Measurements from ENCODE around the gene CLEC2D. TPM values are rescaled to one million over a fixed set of nuclear protein-coding genes. Genes with fewer than 3 reads are reported as not detected.

CLEC2D gene
- total RNA-seq, 6 donors from 2014 or later: 7.0 to 34.8 (median 12.2) TPM

DNA sequence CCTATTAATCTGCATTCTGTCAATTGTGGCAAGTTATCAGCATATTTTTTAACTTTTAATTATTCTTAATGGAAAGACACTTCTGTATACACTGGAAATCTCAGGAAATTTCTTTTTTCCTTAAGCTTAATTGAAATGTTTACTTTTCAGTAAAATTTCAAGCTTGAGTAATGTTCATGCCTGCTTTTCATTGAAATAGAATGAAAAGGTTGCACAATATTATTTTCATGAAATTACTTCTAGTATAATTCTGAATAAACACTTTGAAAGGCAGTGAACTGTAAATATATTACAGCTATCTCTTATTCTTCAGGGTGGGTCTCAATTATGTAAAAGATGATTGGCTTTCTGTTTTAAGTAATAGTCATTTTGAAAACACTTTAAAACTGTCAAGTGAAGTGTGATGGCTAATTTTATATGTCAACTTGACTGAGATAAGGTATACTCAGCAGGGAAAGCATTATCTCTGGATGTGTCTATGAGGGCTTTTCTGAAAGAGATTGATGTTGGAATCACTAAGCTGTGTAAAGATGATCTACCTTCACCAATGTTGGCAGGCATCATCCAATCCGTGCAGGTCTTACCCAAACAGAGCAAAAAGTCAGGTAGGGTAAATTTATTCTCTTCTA lies 29.9 kb downstream of the CLEC2D start:
- H3K27ac ChIP-seq: no peak overlapping the region
- WGBS, 2 donors: 60 to 62% methylated on average over 1 of the region's 1 CpG
- DNase-seq (no peak), ATAC-seq (ENCODE audit: low FRiP score in 2 of 2) (no peak)
- no peak overlapping the region for H3K4me3 ChIP-seq
- TF ChIP-seq POLR2AphosphoS5 (IDR thresholded peaks at IDR 0.05): no peak
- TF ChIP-seq, protein P1, sequence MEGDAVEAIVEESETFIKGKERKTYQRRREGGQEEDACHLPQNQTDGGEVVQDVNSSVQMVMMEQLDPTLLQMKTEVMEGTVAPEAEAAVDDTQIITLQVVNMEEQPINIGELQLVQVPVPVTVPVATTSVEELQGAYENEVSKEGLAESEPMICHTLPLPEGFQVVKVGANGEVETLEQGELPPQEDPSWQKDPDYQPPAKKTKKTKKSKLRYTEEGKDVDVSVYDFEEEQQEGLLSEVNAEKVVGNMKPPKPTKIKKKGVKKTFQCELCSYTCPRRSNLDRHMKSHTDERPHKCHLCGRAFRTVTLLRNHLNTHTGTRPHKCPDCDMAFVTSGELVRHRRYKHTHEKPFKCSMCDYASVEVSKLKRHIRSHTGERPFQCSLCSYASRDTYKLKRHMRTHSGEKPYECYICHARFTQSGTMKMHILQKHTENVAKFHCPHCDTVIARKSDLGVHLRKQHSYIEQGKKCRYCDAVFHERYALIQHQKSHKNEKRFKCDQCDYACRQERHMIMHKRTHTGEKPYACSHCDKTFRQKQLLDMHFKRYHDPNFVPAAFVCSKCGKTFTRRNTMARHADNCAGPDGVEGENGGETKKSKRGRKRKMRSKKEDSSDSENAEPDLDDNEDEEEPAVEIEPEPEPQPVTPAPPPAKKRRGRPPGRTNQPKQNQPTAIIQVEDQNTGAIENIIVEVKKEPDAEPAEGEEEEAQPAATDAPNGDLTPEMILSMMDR (IDR thresholded peaks at IDR 0.05): no peak
- TF ChIP-seq EP300 (IDR thresholded peaks at IDR 0.05): no peak
- no peak for TF ChIP-seq POLR2A (IDR thresholded peaks at IDR 0.05)
- peaks cover 0 to 7% (median 5%) of the 10 kb centered on the region in 4 donors for H3K36me3 ChIP-seq
- peaks cover 0 to 11% (median 0%) of the 10 kb centered on the region in 4 donors for H3K9me3 ChIP-seq
- H3K4me1 ChIP-seq: peaks cover 9 to 16% (median 14%) of the 10 kb centered on the region in 4 donors
- H3K27me3 ChIP-seq: no peaks in the 10 kb centered on the region

DNA sequence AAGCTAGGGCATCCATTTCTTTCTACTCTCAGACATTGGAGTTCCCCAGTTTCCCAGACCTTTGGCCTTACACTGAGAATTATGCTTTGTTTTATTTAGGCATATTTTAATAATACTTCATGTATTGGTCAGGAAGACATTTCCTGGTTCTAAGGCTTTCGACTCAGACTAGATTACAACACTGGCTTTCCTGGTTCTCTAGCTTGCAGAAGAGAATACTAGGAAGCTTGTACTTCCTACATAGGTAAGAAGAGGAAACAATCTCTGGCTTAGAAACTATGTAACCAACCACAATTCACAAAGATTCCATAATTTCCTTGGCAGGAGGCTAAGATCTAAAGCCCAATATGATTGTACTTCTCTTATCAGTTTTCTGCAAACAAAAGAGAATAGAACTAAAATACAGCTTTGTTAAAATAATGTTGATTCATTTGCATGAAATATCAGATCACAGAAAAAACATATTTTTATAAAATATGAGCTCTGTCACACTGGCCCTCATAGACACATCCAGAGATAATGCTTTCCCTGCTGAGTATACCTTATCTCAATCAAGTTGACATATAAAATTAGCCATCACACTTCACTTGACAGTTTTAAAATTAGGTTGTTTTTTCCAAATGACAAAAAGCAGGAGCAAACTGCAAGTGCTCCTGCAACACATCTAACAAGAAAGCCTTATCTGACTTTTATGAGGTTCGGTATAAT lies 30.5 kb downstream of the CLEC2D start:
- H3K36me3 ChIP-seq: peaks cover 0 to 6% (median 2%) of the 10 kb centered on the region in 4 donors
- 50 to 53% methylated on average over 2 of the region's 2 CpGs for WGBS, 2 donors
- no peak overlapping the region for H3K27ac ChIP-seq
- H3K9me3 ChIP-seq: peaks cover 0 to 11% (median 0%) of the 10 kb centered on the region in 4 donors
- DNase-seq: no peak
- H3K4me3 ChIP-seq: no peak overlapping the region
- no peak for TF ChIP-seq POLR2A (IDR thresholded peaks at IDR 0.05)
- TF ChIP-seq, protein P1 (IDR thresholded peaks at IDR 0.05): no peak
- TF ChIP-seq EP300 (IDR thresholded peaks at IDR 0.05): no peak
- no peak for TF ChIP-seq POLR2AphosphoS5 (IDR thresholded peaks at IDR 0.05)
- ATAC-seq (ENCODE audit: low FRiP score in 2 of 2): no peak
- H3K27me3 ChIP-seq: no peaks in the 10 kb centered on the region
- H3K4me1 ChIP-seq: peaks cover 9 to 16% (median 14%) of the 10 kb centered on the region in 4 donors

DNA sequence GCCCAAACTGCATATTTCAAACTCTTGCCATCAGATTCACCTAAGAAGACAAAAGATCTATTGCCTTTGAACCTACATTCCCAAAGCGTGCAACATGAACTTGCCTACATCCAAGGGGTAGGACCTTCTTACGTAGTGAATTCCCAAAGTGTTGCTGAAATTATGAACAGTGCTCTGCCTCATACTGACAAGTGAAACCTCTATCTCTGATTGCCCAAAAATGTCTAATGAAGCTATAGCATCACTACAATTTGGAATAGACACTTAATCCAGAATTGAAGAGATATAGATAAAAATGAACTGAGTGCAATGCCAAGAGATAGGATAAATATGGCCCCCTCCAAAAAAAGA lies 31.1 kb downstream of the CLEC2D start:
- H3K36me3 ChIP-seq: peaks cover 0 to 1% (median 0%) of the 10 kb centered on the region in 4 donors
- no peak overlapping the region for H3K27ac ChIP-seq
- peaks cover 9 to 16% (median 14%) of the 10 kb centered on the region in 4 donors for H3K4me1 ChIP-seq
- H3K27me3 ChIP-seq: no peaks in the 10 kb centered on the region
- TF ChIP-seq POLR2A (IDR thresholded peaks at IDR 0.05) (no peak), EP300 (IDR thresholded peaks at IDR 0.05) (no peak), POLR2AphosphoS5 (IDR thresholded peaks at IDR 0.05) (no peak)
- TF ChIP-seq, protein P1 (IDR thresholded peaks at IDR 0.05): no peak
- WGBS, 2 donors: 83 to 100% methylated on average over 2 of the region's 2 CpGs
- peaks cover 0 to 11% (median 0%) of the 10 kb centered on the region in 4 donors for H3K9me3 ChIP-seq
- no peak for DNase-seq
- no peak for ATAC-seq (ENCODE audit: low FRiP score in 2 of 2)
- no peak overlapping the region for H3K4me3 ChIP-seq

DNA sequence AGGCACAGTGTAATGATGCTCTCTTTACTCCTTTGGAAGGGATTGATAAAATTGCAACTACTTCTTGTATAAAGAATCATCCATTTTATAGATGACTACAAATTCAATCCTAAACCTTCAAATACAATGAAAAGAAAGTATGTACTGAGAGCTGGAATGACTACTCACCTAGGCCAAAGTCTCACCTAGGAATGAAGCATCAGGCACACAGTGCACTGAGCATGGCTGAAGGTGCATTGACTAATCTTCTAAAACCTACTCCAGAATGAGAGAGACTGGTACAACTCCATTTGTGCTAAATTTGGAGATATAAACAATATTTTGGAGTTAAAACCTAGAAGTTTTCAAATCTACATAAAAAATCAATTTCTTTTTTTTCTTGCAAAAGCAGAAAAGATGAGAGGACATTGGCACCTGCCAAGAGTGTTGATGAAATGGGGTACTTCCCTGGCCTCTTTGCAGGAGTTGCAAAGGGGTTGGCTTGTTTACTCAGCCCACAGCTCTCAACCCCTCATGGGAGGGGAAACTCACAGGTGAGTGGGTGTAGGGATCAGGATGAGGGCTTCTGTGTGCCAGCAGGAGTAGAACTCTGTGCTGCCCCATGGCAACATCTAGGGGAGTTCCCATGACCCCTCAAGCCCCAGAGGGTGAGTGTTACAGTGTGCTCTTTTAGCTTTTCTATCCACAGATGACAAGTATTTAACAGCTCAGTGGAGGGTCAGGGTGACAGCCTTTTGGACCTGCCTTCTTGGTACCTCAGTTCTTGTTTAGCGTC lies 32.1 kb downstream of the CLEC2D start:
- peaks cover 9 to 16% (median 14%) of the 10 kb centered on the region in 4 donors for H3K4me1 ChIP-seq
- no peak overlapping the region for H3K4me3 ChIP-seq
- no peak for TF ChIP-seq POLR2AphosphoS5 (IDR thresholded peaks at IDR 0.05)
- TF ChIP-seq, protein P1 (IDR thresholded peaks at IDR 0.05): no peak
- no peak for TF ChIP-seq EP300 (IDR thresholded peaks at IDR 0.05)
- DNase-seq (no peak), ATAC-seq (ENCODE audit: low FRiP score in 2 of 2) (no peak)
- H3K36me3 ChIP-seq: no peaks in the 10 kb centered on the region
- H3K9me3 ChIP-seq: peaks cover 0 to 9% (median 0%) of the 10 kb centered on the region in 4 donors
- H3K27ac ChIP-seq: no peak overlapping the region
- no peaks in the 10 kb centered on the region for H3K27me3 ChIP-seq
- 87 to 95% methylated on average over 1 of the region's 1 CpG for WGBS, 2 donors
